Omental fat pad (tissue), 4 donors: Measurements from ENCODE around the gene LRRC25. TPM values are rescaled to one million over a fixed set of nuclear protein-coding genes. Genes with fewer than 3 reads are reported as not detected.

Experiments used
- ATAC-seq: fragments of 150-250 bp; one replicate; pipeline ENCODE4 v1.9.1; 2016; ENCODE audit warnings: mild to moderate bottlenecking, moderate library complexity; ENCODE audit not compliant: low FRiP score
- DNase-seq: peaks from one replicate; pipeline ENCODE4 v3.0.0-alpha.2; 2019; ENCODE audit warnings: low spot score
- total RNA-seq, 4 donors: library from RNA; depleted of rRNA; stranded (reverse); fragments of >200 nt; gene quantifications; one replicate each; pipeline ENCODE4 v1.1.0, GENCODE V29; 2016
- TF ChIP-seq, protein P1 (sequence below), 3 donors: fragments of 450-650 bp; IDR thresholded peaks; one replicate each; pipeline ENCODE4 v1.5.1; 2016 to 2017; ENCODE audit warnings: antibody characterized with exemption in 3 of 3, mild to moderate bottlenecking in 3 of 3, moderate library complexity in 2 of 3

Gene LRRC25
- total RNA-seq, 4 donors from 2014 or later = 11.8 to 37.2 (median 28.8) TPM

GRCh38 chr19:18435178-18435841, 37.9 kb upstream of the LRRC25 start:
- ATAC-seq = no peak
- no peak for DNase-seq
- TF ChIP-seq, protein P1, sequence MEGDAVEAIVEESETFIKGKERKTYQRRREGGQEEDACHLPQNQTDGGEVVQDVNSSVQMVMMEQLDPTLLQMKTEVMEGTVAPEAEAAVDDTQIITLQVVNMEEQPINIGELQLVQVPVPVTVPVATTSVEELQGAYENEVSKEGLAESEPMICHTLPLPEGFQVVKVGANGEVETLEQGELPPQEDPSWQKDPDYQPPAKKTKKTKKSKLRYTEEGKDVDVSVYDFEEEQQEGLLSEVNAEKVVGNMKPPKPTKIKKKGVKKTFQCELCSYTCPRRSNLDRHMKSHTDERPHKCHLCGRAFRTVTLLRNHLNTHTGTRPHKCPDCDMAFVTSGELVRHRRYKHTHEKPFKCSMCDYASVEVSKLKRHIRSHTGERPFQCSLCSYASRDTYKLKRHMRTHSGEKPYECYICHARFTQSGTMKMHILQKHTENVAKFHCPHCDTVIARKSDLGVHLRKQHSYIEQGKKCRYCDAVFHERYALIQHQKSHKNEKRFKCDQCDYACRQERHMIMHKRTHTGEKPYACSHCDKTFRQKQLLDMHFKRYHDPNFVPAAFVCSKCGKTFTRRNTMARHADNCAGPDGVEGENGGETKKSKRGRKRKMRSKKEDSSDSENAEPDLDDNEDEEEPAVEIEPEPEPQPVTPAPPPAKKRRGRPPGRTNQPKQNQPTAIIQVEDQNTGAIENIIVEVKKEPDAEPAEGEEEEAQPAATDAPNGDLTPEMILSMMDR (IDR thresholded peaks at IDR 0.05) = no peak

GRCh38 chr19:18434411-18435175, 37.2 kb upstream of the LRRC25 start:
- TF ChIP-seq, protein P1 (IDR thresholded peaks at IDR 0.05) = no peak
- ATAC-seq (no peak), DNase-seq (no peak)

GRCh38 chr19:18433735-18434398, 36.4 kb upstream of the LRRC25 start:
- DNase-seq (no peak), ATAC-seq (no peak)
- TF ChIP-seq, protein P1 (IDR thresholded peaks at IDR 0.05) = no peak

DNA sequence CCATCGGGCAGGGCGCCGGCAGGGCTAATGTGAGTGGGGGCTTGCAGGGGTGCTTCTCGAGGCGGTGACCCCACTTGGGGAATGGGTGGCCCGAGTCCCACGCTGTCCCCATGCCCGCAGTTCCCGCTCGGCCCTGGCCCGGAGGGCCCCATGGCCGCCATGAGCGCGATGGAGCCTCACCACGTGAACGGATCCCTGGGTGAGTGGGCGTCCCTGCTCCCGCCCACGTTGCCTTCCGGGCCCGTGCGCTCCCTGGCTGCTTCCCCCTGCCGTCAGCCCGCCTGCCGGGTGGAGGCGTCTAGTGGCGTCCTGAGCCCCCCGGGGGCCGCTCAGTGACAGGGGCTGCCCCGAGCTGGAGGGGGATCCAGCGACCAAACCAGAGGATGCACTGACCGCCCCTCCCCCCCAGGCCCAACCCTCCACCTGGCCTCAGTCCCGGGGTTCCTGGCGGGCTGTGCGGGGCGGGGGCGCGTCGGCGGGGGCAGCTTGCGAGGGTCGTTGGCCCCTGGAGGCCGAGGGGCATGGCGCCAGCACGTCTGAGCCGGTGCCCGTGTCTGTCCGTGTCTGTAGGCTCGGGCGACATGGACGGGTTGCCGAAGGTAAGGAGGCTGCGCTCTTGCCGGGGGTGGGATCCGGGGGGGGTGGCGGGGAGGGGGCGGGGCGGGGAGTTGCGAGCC, 35.7 kb upstream of the LRRC25 start:
- TF ChIP-seq, protein P1 (IDR thresholded peaks at IDR 0.05) = no peak
- DNase-seq (no peak), ATAC-seq (no peak)

DNA sequence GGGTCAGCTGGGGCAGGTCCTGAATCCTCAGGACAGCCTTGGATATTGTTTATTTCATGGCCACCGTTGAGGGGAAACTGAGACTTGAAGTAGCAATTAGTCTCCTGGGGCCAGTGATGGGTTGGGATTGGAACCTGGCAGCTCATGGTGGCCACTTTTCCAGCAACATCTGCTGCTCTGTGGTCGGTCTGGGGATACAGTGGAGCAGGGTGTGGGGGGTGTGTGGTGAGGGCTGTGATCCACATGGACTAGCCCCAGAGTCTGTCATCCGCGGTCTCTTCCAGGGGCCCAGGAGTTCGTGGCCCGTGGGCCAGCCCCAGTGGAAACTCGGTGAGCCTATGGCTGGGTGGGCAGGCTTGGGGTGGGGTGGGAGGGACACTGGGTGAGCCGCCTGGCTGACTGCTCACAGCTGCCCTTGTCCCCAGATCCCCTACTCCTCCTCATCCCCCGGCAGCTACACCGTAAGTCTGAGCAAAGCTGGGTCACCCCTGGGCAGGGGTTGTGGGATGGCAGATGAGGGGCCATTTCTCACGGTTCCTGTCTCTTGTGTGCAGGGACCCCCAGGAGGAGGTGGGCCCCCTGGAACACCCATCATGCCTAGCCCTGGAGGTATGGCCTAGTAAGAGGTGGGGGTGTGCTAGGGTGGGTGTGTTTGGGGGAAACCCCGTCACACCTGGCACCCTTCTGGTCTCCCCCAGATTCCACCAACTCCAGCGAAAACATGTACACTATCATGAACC, 35.0 kb upstream of the LRRC25 start:
- ATAC-seq = no peak
- TF ChIP-seq, protein P1 (IDR thresholded peaks at IDR 0.05) = no peak

More for the DNA sequence above, 35.0 kb upstream of the LRRC25 start:
- DNase-seq = no peak
